Measurements from ENCODE around the gene EME2. TPM values are rescaled to one million over a fixed set of nuclear protein-coding genes. Genes with fewer than 3 reads are reported as not detected.

Gene EME2
- total and polyA plus RNA-seq, 7 donors, result 2.6 to 11.3 (median 5.2) TPM

- peaks cover 0 to 70% of the 10 kb centered on the region in 2 donors for H3K36me3 ChIP-seq (ENCODE audit: insufficient read depth in 1 of 2, low read depth in 1 of 2)
- no peak overlapping the region for H3K27ac ChIP-seq
- H3K9me3 ChIP-seq, result no peaks in the 10 kb centered on the region
- TF ChIP-seq, protein P1, sequence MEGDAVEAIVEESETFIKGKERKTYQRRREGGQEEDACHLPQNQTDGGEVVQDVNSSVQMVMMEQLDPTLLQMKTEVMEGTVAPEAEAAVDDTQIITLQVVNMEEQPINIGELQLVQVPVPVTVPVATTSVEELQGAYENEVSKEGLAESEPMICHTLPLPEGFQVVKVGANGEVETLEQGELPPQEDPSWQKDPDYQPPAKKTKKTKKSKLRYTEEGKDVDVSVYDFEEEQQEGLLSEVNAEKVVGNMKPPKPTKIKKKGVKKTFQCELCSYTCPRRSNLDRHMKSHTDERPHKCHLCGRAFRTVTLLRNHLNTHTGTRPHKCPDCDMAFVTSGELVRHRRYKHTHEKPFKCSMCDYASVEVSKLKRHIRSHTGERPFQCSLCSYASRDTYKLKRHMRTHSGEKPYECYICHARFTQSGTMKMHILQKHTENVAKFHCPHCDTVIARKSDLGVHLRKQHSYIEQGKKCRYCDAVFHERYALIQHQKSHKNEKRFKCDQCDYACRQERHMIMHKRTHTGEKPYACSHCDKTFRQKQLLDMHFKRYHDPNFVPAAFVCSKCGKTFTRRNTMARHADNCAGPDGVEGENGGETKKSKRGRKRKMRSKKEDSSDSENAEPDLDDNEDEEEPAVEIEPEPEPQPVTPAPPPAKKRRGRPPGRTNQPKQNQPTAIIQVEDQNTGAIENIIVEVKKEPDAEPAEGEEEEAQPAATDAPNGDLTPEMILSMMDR (IDR thresholded peaks at IDR 0.05), result no peak
- 86 to 90% (median 89%) methylated on average over 35 to 37 of the region's 37 CpGs for WGBS, 3 donors
- ATAC-seq, result no peak
- H3K27me3 ChIP-seq (ENCODE audit: insufficient read depth in 3 of 3, low read length in 2 of 3), result no peaks in the 10 kb centered on the region
- peaks cover 9% of the 10 kb centered on the region for H3K4me1 ChIP-seq
- no peak for DNase-seq
- H3K4me3 ChIP-seq, result no peak overlapping the region
- intact Hi-C loops (cut with DNase I), result no loop called here
These were observed 44.7 kb upstream of the EME2 start for GRCh38 chr16:1727651-1728624.

DNA sequence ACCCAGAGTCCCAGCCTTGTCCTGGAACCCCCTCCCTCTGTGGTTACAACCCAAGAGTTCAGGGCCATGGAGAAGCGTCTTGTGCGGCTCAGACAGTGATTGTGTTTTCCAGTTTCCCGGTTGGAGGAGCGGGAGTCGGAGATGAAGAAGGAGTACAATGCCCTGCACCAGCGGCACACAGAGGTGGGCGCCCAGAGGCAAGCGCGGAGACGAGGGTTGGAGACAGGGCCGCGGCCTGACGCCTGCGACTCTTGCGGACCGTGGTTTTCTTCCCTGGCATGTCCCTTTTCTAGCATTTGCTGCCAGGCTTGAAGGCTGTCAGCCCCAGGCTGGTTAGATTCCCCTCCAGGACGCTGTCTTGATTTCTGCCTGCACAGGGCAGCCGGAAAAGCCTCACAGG, 43.6 kb upstream of the EME2 start:
- intact Hi-C loops (cut with DNase I), result no loop called here
- WGBS, 3 donors, result 96 to 98% (median 96%) methylated on average over 18 of the region's 18 CpGs

GRCh38 chr16:1729445-1729844, 43.2 kb upstream of the EME2 start:
- no peak overlapping the region for H3K4me3 ChIP-seq
- intact Hi-C loops (cut with DNase I), result no loop called here
- ATAC-seq (no peak), DNase-seq (no peak)
- no peaks in the 10 kb centered on the region for H3K4me1 ChIP-seq
- WGBS, 3 donors, result 92 to 94% (median 94%) methylated on average over 35 of the region's 35 CpGs
- H3K9me3 ChIP-seq, result no peaks in the 10 kb centered on the region
- H3K27ac ChIP-seq, result no peak overlapping the region
- H3K27me3 ChIP-seq (ENCODE audit: insufficient read depth in 3 of 3, low read length in 2 of 3), result no peaks in the 10 kb centered on the region
- TF ChIP-seq, protein P1 (IDR thresholded peaks at IDR 0.05), result no peak
- peaks cover 0 to 83% of the 10 kb centered on the region in 2 donors for H3K36me3 ChIP-seq (ENCODE audit: insufficient read depth in 1 of 2, low read depth in 1 of 2)

More for the DNA sequence above, 43.6 kb upstream of the EME2 start:
- Histone ChIP-seq H3K4me3 (no peak overlapping the region), H3K36me3 (ENCODE audit: insufficient read depth in 1 of 2, low read depth in 1 of 2) (peaks cover 0 to 81% of the 10 kb centered on the region in 2 donors), H3K27me3 (ENCODE audit: insufficient read depth in 3 of 3, low read length in 2 of 3) (no peaks in the 10 kb centered on the region), H3K9me3 (no peaks in the 10 kb centered on the region), H3K4me1 (no peaks in the 10 kb centered on the region), H3K27ac (no peak overlapping the region)
- ATAC-seq, result no peak
- TF ChIP-seq, protein P1 (IDR thresholded peaks at IDR 0.05), result no peak
- DNase-seq, result no peak

DNA sequence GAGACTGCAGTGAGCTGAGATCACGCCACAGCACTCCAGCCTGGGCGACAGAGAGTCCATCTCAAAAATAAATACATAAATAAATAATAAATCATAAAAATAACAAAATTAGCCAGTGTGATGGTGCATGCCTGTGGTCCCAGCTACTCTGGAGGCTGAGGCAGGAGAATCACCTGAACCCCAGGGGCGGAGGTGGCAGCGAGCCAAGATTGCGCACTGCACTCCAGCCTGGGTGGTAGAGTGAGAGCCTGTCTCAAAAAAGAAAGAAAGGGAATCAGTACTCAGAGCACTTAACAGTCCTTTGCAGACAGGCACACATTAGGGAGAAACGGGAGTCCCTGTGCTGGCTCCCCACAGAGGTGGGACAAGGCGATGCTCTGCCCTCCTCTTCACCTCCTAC, 41.5 kb upstream of the EME2 start:
- TF ChIP-seq, protein P1 (IDR thresholded peaks at IDR 0.05), result no peak
- no peak for ATAC-seq
- no peak for DNase-seq
- 85 to 96% (median 91%) methylated on average over 7 of the region's 7 CpGs for WGBS, 3 donors
- intact Hi-C loops (cut with DNase I), result no loop called here
- H3K36me3 ChIP-seq (ENCODE audit: insufficient read depth in 1 of 2, low read depth in 1 of 2), result peaks cover 0 to 73% of the 10 kb centered on the region in 2 donors
- H3K4me1 ChIP-seq, result no peaks in the 10 kb centered on the region
- H3K27ac ChIP-seq, result no peak overlapping the region
- no peak overlapping the region for H3K4me3 ChIP-seq
- no peaks in the 10 kb centered on the region for H3K27me3 ChIP-seq (ENCODE audit: insufficient read depth in 3 of 3, low read length in 2 of 3)
- H3K9me3 ChIP-seq, result no peaks in the 10 kb centered on the region

Measured in psoas muscle (tissue), 8 donors.